Measurements from ENCODE around the gene UBXN10. TPM values are rescaled to one million over a fixed set of nuclear protein-coding genes. Genes with fewer than 3 reads are reported as not detected.
A peak's percentile ranks its signal among the peaks of the same experiment; 100 is the strongest.

UBXN10 gene
- total RNA-seq, 1 experiment from 2014 or later: 3.5 TPM

GRCh38 chr1:20150969-20151368, 34.9 kb upstream of the UBXN10 start:
- DNase-seq (ENCODE audit: low spot score): no peak
- in situ Hi-C loops (cut with HindIII; ENCODE audit: low sequenced_read_pairs): no loop called here

- in situ Hi-C loops (cut with HindIII; ENCODE audit: low sequenced_read_pairs): no loop called here
- DNase-seq (ENCODE audit: low spot score): peak; percentile 78
Observed at GRCh38 chr1:20151906-20152598, 33.8 kb upstream of the UBXN10 start.

- DNase-seq (ENCODE audit: low spot score): no peak
- in situ Hi-C loops (cut with HindIII; ENCODE audit: low sequenced_read_pairs): no loop called here
Observed at GRCh38 chr1:20152599-20152930, 33.3 kb upstream of the UBXN10 start.

- peak; percentile 32 for DNase-seq (ENCODE audit: low spot score)
- in situ Hi-C loops (cut with HindIII; ENCODE audit: low sequenced_read_pairs): no loop called here
Observed at GRCh38 chr1:20153000-20153418, 32.9 kb upstream of the UBXN10 start.

GRCh38 chr1:20154301-20154831, 31.5 kb upstream of the UBXN10 start:
- no peak for DNase-seq (ENCODE audit: low spot score)
- in situ Hi-C loops (cut with HindIII; ENCODE audit: low sequenced_read_pairs): no loop called here

GRCh38 chr1:20158358-20159070, 27.4 kb upstream of the UBXN10 start:
- in situ Hi-C loops (cut with HindIII; ENCODE audit: low sequenced_read_pairs): no loop called here
- DNase-seq (ENCODE audit: low spot score): no peak

GRCh38 chr1:20160034-20160433, 25.9 kb upstream of the UBXN10 start:
- in situ Hi-C loops (cut with HindIII; ENCODE audit: low sequenced_read_pairs): no loop called here
- DNase-seq (ENCODE audit: low spot score): no peak

- DNase-seq (ENCODE audit: low spot score): no peak
- in situ Hi-C loops (cut with HindIII; ENCODE audit: low sequenced_read_pairs): no loop called here
Observed at GRCh38 chr1:20164694-20165202, 21.1 kb upstream of the UBXN10 start.

- no peak for DNase-seq (ENCODE audit: low spot score)
- in situ Hi-C loops (cut with HindIII; ENCODE audit: low sequenced_read_pairs): no loop called here
Observed at GRCh38 chr1:20165522-20165951, 20.4 kb upstream of the UBXN10 start.

GRCh38 chr1:20166051-20166450, 19.8 kb upstream of the UBXN10 start:
- DNase-seq (ENCODE audit: low spot score): no peak
- in situ Hi-C loops (cut with HindIII; ENCODE audit: low sequenced_read_pairs): no loop called here

- DNase-seq (ENCODE audit: low spot score): no peak
- in situ Hi-C loops (cut with HindIII; ENCODE audit: low sequenced_read_pairs): no loop called here
Observed at GRCh38 chr1:20167126-20167525, 18.8 kb upstream of the UBXN10 start.

- peak; percentile 52 for DNase-seq (ENCODE audit: low spot score)
- in situ Hi-C loops (cut with HindIII; ENCODE audit: low sequenced_read_pairs): no loop called here
Observed at GRCh38 chr1:20168564-20169491, 17.1 kb upstream of the UBXN10 start.

- no peak for DNase-seq (ENCODE audit: low spot score)
- in situ Hi-C loops (cut with HindIII; ENCODE audit: low sequenced_read_pairs): no loop called here
Observed at GRCh38 chr1:20169932-20170331, 16.0 kb upstream of the UBXN10 start.

- in situ Hi-C loops (cut with HindIII; ENCODE audit: low sequenced_read_pairs): no loop called here
- DNase-seq (ENCODE audit: low spot score): no peak
Observed at GRCh38 chr1:20172033-20172590, 13.8 kb upstream of the UBXN10 start.

GRCh38 chr1:20174937-20175666, 10.8 kb upstream of the UBXN10 start:
- DNase-seq (ENCODE audit: low spot score): no peak
- in situ Hi-C loops (cut with HindIII; ENCODE audit: low sequenced_read_pairs): no loop called here

GRCh38 chr1:20178634-20179370, 7.1 kb upstream of the UBXN10 start:
- in situ Hi-C loops (cut with HindIII; ENCODE audit: low sequenced_read_pairs): no loop called here
- peak; percentile 46 for DNase-seq (ENCODE audit: low spot score)

GRCh38 chr1:20179371-20180128, 6.3 kb upstream of the UBXN10 start:
- in situ Hi-C loops (cut with HindIII; ENCODE audit: low sequenced_read_pairs): no loop called here
- DNase-seq (ENCODE audit: low spot score): no peak

All from G401 (cell line).